ENCODE data around the gene KMT2C.
"Not testable (repeated sequence)": the region's sequence is repeated elsewhere in the genome, so short reads cannot be mapped to it uniquely, and the experiment has no call there.

The KMT2C gene

GRCh38 chr7:152208766-152209165, 227.0 kb downstream of the KMT2C start:
- not testable (repeated sequence) for DNase-seq (ENCODE audit: low read depth in 1 of 2, low spot score in 1 of 2)

GRCh38 chr7:152204417-152204816, 231.4 kb downstream of the KMT2C start:
- DNase-seq (ENCODE audit: low read depth in 1 of 2, low spot score in 1 of 2), result not testable (repeated sequence)

- no peak for DNase-seq (ENCODE audit: low read depth in 1 of 2, low spot score in 1 of 2)
These were observed 232.7 kb downstream of the KMT2C start for GRCh38 chr7:152203095-152203494.

- DNase-seq (ENCODE audit: low read depth in 1 of 2, low spot score in 1 of 2), result no peak
These were observed 233.7 kb downstream of the KMT2C start for GRCh38 chr7:152202056-152202455.

- no peak for DNase-seq (ENCODE audit: low read depth in 1 of 2, low spot score in 1 of 2)
These were observed 235.4 kb downstream of the KMT2C start for GRCh38 chr7:152200395-152200794.

GRCh38 chr7:152196391-152196790, 239.4 kb downstream of the KMT2C start:
- no peak for DNase-seq (ENCODE audit: low read depth in 1 of 2, low spot score in 1 of 2)

GRCh38 chr7:152193880-152194279, 241.9 kb downstream of the KMT2C start:
- no peak for DNase-seq (ENCODE audit: low read depth in 1 of 2, low spot score in 1 of 2)

GRCh38 chr7:152189061-152189460, 246.7 kb downstream of the KMT2C start:
- DNase-seq (ENCODE audit: low read depth in 1 of 2, low spot score in 1 of 2), result no peak

- no peak for DNase-seq (ENCODE audit: low read depth in 1 of 2, low spot score in 1 of 2)
These were observed 250.2 kb downstream of the KMT2C start for GRCh38 chr7:152185558-152185957.

- no peak for DNase-seq (ENCODE audit: low read depth in 1 of 2, low spot score in 1 of 2)
These were observed 255.2 kb downstream of the KMT2C start for GRCh38 chr7:152180587-152180986.

GRCh38 chr7:152180048-152180447, 255.8 kb downstream of the KMT2C start:
- DNase-seq (ENCODE audit: low read depth in 1 of 2, low spot score in 1 of 2), result no peak

- DNase-seq (ENCODE audit: low read depth in 1 of 2, low spot score in 1 of 2), result no peak
These were observed 257.3 kb downstream of the KMT2C start for GRCh38 chr7:152178405-152179058.

GRCh38 chr7:152177681-152178404, 258.0 kb downstream of the KMT2C start:
- DNase-seq (ENCODE audit: low read depth in 1 of 2, low spot score in 1 of 2), result no peak

- DNase-seq (ENCODE audit: low read depth in 1 of 2, low spot score in 1 of 2), result no peak
These were observed 259.0 kb downstream of the KMT2C start for GRCh38 chr7:152176797-152177196.

GRCh38 chr7:152173372-152174070, 262.3 kb downstream of the KMT2C start:
- DNase-seq (ENCODE audit: low read depth in 1 of 2, low spot score in 1 of 2), result no peak

- DNase-seq (ENCODE audit: low read depth in 1 of 2, low spot score in 1 of 2), result no peak
These were observed 273.5 kb downstream of the KMT2C start for GRCh38 chr7:152162287-152162686.

GRCh38 chr7:152161171-152161570, 274.6 kb downstream of the KMT2C start:
- no peak for DNase-seq (ENCODE audit: low read depth in 1 of 2, low spot score in 1 of 2)

- DNase-seq (ENCODE audit: low read depth in 1 of 2, low spot score in 1 of 2), result no peak
These were observed 276.8 kb downstream of the KMT2C start for GRCh38 chr7:152158801-152159587.

GRCh38 chr7:152152267-152152666, 283.5 kb downstream of the KMT2C start:
- DNase-seq (ENCODE audit: low read depth in 1 of 2, low spot score in 1 of 2), result no peak

- DNase-seq (ENCODE audit: low read depth in 1 of 2, low spot score in 1 of 2), result no peak
These were observed 286.4 kb downstream of the KMT2C start for GRCh38 chr7:152149363-152149762.

- no peak for DNase-seq (ENCODE audit: low read depth in 1 of 2, low spot score in 1 of 2)
These were observed 287.1 kb downstream of the KMT2C start for GRCh38 chr7:152148706-152149105.
